IMR-90 (cell line): Measurements from ENCODE around the gene SLC25A41. TPM values are rescaled to one million over a fixed set of nuclear protein-coding genes. Genes with fewer than 3 reads are reported as not detected.

Experiments used
- ATAC-seq: fragments of 200-7000 bp; cut with Tn5 transposase; 2 replicates; pipeline ENCODE4 v1.9.1; 2020; ENCODE audit warnings: low read depth, mild to moderate bottlenecking, moderate library complexity
- BruUV-seq: library from RNA; stranded (reverse); fragments of 400-500 nt; replicated peaks from 2 replicates; lab custom pipeline; 2021; lab: Mats Ljungman, UMichigan
- CTCF ChIA-PET: fragments of 300-600 bp; formaldehyde crosslinking; extraction: SDS; loops from one replicate; lab custom pipeline; 2021; ENCODE audit warnings: antibody characterized with exemption; lab: Yijun Ruan, JAX
- POLR2A ChIA-PET: fragments of 300-600 bp; sonication (Branson Sonifier 250); formaldehyde crosslinking; loops from one replicate; lab custom pipeline; 2022; ENCODE audit warnings: antibody characterized with exemption; ENCODE audit not compliant: unreplicated experiment; lab: Charles Lee
- DNase-seq: peaks from one replicate; pipeline ENCODE4 v3.0.0; 2013
- H2AFZ ChIP-seq: replicated peaks from 2 replicates; pipeline ENCODE3; 2013; ENCODE audit warnings: low read length, mild to moderate bottlenecking; ENCODE audit not compliant: poor library complexity
- H2AK5ac ChIP-seq: 2 replicates; pipeline ENCODE4 v1.6.1; 2013; ENCODE audit warnings: low read depth, low read length, inconsistent platforms
- H2AK9ac ChIP-seq: replicated peaks from 2 replicates; pipeline ENCODE3; 2013; ENCODE audit warnings: mild to moderate bottlenecking, low read depth, low read length, moderate library complexity; ENCODE audit not compliant: poor library complexity
- H2BK120ac ChIP-seq: 2 replicates; pipeline ENCODE4 v1.6.1; 2013; ENCODE audit warnings: low read depth, low read length, inconsistent platforms
- H2BK15ac ChIP-seq: 3 replicates; pipeline ENCODE4 v1.6.1; 2013; ENCODE audit warnings: low read depth, low read length, inconsistent platforms
- H2BK20ac ChIP-seq: 2 replicates; pipeline ENCODE4 v1.6.1; 2013; ENCODE audit warnings: low read depth, mild to moderate bottlenecking, inconsistent platforms, low read length, moderate library complexity
- H2BK5ac ChIP-seq: 2 replicates; pipeline ENCODE4 v1.6.1; 2013; ENCODE audit warnings: mild to moderate bottlenecking, low read depth, low read length, inconsistent platforms; ENCODE audit not compliant: poor library complexity, severe bottlenecking
- H3K14ac ChIP-seq: replicated peaks from 2 replicates; pipeline ENCODE4 v1.6.1; 2013; ENCODE audit warnings: low read depth, low read length, inconsistent platforms
- H3K18ac ChIP-seq: 2 replicates; pipeline ENCODE4 v1.6.1; 2013; ENCODE audit warnings: low read depth, low read length, control low read depth
- H3K23ac ChIP-seq: 2 replicates; pipeline ENCODE4 v1.6.1; 2013; ENCODE audit warnings: low read depth, low read length, inconsistent platforms
- H3K27ac ChIP-seq: 2 replicates; pipeline ENCODE4 v1.5.1; 2013; ENCODE audit warnings: mild to moderate bottlenecking, control low read depth, low read length; ENCODE audit not compliant: insufficient read depth
- H3K27me3 ChIP-seq: 2 replicates; pipeline ENCODE4 v1.6.1; 2013; ENCODE audit warnings: low read length; ENCODE audit not compliant: control insufficient read depth, insufficient read depth
- H3K36me3 ChIP-seq: 2 replicates; pipeline ENCODE4 v1.6.1; 2013; ENCODE audit warnings: low read length, mixed read lengths; ENCODE audit not compliant: control insufficient read depth, insufficient read depth
- H3K4ac ChIP-seq: 2 replicates; pipeline ENCODE4 v1.6.1; 2013; ENCODE audit warnings: low read depth, low read length, inconsistent platforms
- H3K4me1 ChIP-seq: 2 replicates; pipeline ENCODE4 v1.6.1; 2013; ENCODE audit warnings: low read length, mixed read lengths; ENCODE audit not compliant: control insufficient read depth, insufficient read depth
- H3K4me2 ChIP-seq: 2 replicates; pipeline ENCODE4 v1.6.1; 2013; ENCODE audit warnings: low read depth, mild to moderate bottlenecking, control low read depth, low read length, moderate library complexity
- H3K4me3 ChIP-seq: 2 replicates; pipeline ENCODE4 v1.5.1; 2013; ENCODE audit warnings: low read depth, mild to moderate bottlenecking, control low read depth, low read length, moderate library complexity; ENCODE audit not compliant: insufficient read depth
- H3K56ac ChIP-seq: 2 replicates; pipeline ENCODE4 v1.6.1; 2013; ENCODE audit warnings: low read length, inconsistent platforms; ENCODE audit not compliant: insufficient read depth; ENCODE audit errors: extremely low read depth
- H3K79me1 ChIP-seq, 2 experiments: 2 replicates each; pipeline ENCODE4 v1.6.1; 2013; ENCODE audit warnings: low read length in 2 of 2, inconsistent platforms in 1 of 2, low read depth in 1 of 2
- H3K9ac ChIP-seq: 2 replicates; pipeline ENCODE4 v1.6.1; 2013; ENCODE audit warnings: low read depth, low read length, control low read depth
- H3K9me1 ChIP-seq: 2 replicates; pipeline ENCODE4 v1.6.1; 2013; ENCODE audit warnings: low read length, inconsistent platforms; ENCODE audit not compliant: insufficient read depth
- H3K9me3 ChIP-seq: 2 replicates; pipeline ENCODE4 v1.6.1; 2013; ENCODE audit warnings: low read length; ENCODE audit not compliant: control insufficient read depth, insufficient read depth
- H4K20me1 ChIP-seq: 2 replicates; pipeline ENCODE4 v1.6.1; 2013; ENCODE audit warnings: low read length, inconsistent platforms; ENCODE audit not compliant: insufficient read depth
- H4K5ac ChIP-seq: 2 replicates; pipeline ENCODE4 v1.6.1; 2013; ENCODE audit warnings: mild to moderate bottlenecking, low read depth, low read length, control low read depth
- H4K8ac ChIP-seq, 2 experiments: 2 replicates each; pipeline ENCODE4 v1.6.1; 2013; ENCODE audit warnings: low read depth in 2 of 2, low read length in 2 of 2, control low read depth in 1 of 2, inconsistent platforms in 1 of 2
- H4K91ac ChIP-seq: 2 replicates; pipeline ENCODE4 v1.6.1; 2013; ENCODE audit warnings: low read depth, low read length, inconsistent platforms; ENCODE audit not compliant: insufficient read depth
- BHLHE40 ChIP-seq: fragments of 150-350 bp; IDR thresholded peaks from 2 replicates; pipeline ENCODE4 v1.6.1; 2016; ENCODE audit warnings: mild to moderate bottlenecking, low read depth, low read length
- CEBPB ChIP-seq: IDR thresholded peaks from 2 replicates; pipeline ENCODE4 v1.6.1; 2012; ENCODE audit warnings: low read depth, low read length, improper control_type of control experiment
- CTCF ChIP-seq: conservative IDR thresholded peaks from 2 replicates; pipeline ENCODE4 v1.5.1; 2012; ENCODE audit warnings: mild to moderate bottlenecking, low read depth, low read length, improper control_type of control experiment
- ELK1 ChIP-seq: fragments of 150-350 bp; IDR thresholded peaks from 2 replicates; pipeline ENCODE4 v1.6.1; 2016; ENCODE audit warnings: low read depth, mild to moderate bottlenecking, low read length, moderate library complexity, borderline replicate concordance
- FOS ChIP-seq: fragments of 150-350 bp; IDR thresholded peaks from 2 replicates; pipeline ENCODE4 v1.6.1; 2016; ENCODE audit warnings: low read depth, low read length
- MAFK ChIP-seq: IDR thresholded peaks from 2 replicates; pipeline ENCODE4 v1.6.1; 2012; ENCODE audit warnings: low read depth, low read length, improper control_type of control experiment
- MXI1 ChIP-seq: IDR thresholded peaks from 2 replicates; pipeline ENCODE4 v1.6.1; 2012; ENCODE audit warnings: low read depth, mild to moderate bottlenecking, low read length, moderate library complexity, borderline replicate concordance
- NFE2L2 ChIP-seq: fragments of 150-350 bp; IDR thresholded peaks from 2 replicates; pipeline ENCODE4 v1.6.1; 2016; ENCODE audit warnings: low read depth, mild to moderate bottlenecking, low read length
- POLR2A ChIP-seq: IDR thresholded peaks from 2 replicates; pipeline ENCODE4 v1.6.1; 2012; ENCODE audit warnings: mild to moderate bottlenecking, low read depth, low read length
- RAD21 ChIP-seq: IDR thresholded peaks from 2 replicates; pipeline ENCODE4 v1.6.1; 2012; ENCODE audit warnings: low read length, improper control_type of control experiment
- RCOR1 ChIP-seq: IDR thresholded peaks from 2 replicates; pipeline ENCODE4 v1.6.1; 2012; ENCODE audit warnings: mild to moderate bottlenecking, low read length, improper control_type of control experiment; ENCODE audit not compliant: insufficient replicate concordance
- WGBS, 2 experiments: methylation state at CpG; one replicate each; pipeline versions ENCODE4 v1.1.5 to v1.1.7; 2013; ENCODE audit warnings: missing lambda C conversion rate in 2 of 2; ENCODE audit not compliant: insufficient read length in 1 of 2; ENCODE audit errors: extremely low coverage in 2 of 2; 5-methylcytosine and 5-hydroxymethylcytosine counted together
- dilution Hi-C: fragments of 300-500 bp; cut with HindIII; formaldehyde crosslinking; loops from one replicate; pipeline ENCODE4 v1.14.3; 2018; ENCODE audit warnings: low sequenced_read_pairs; ENCODE audit not compliant: unreplicated experiment
- in situ Hi-C: fragments of 300-500 bp; cut with MboI; formaldehyde crosslinking; loops from 3 replicates; pipeline ENCODE4 v1.14.3; 2019; ENCODE audit warnings: low sequenced_read_pairs, inconsistent platforms, mixed read lengths
- intact Hi-C: fragments of 100-400 bp; cut with micrococcal nuclease; formaldehyde crosslinking; loops from 2 replicates; pipeline ENCODE4 v1.10.0; 2022
- polyA plus RNA-seq, 3 experiments: library from polyadenylated mRNA; depleted of rRNA; stranded (reverse); fragments of >200 nt; gene quantifications; 2 replicates each; pipeline ENCODE4 v1.2.3, GENCODE V29; 2012; ENCODE audit warnings: low replicate concordance in 1 of 3
- total RNA-seq: library from RNA; depleted of rRNA; stranded (reverse); fragments of >200 nt; gene quantifications from 2 replicates; pipeline ENCODE4 v1.2.3, GENCODE V29; 2012

SLC25A41 gene
- total and polyA plus RNA-seq, 2 of the 4 experiments (the other 2 are of a cell fraction) = not detected

- 90% methylated on average over 4 of the region's 12 CpGs; no CpG with 5 or more reads in 1 of the 2 experiments for WGBS, 2 experiments
- Histone ChIP-seq H3K9me3 (no peaks in the 10 kb centered on the region), H3K79me1 (no peaks in the 10 kb centered on the region)
Observed at GRCh38 chr19:6412061-6412446, 21.5 kb downstream of the SLC25A41 start.

More at GRCh38 chr19:6412061-6412446, 21.5 kb downstream of the SLC25A41 start:
- Histone ChIP-seq H3K56ac (no peak overlapping the region), H2AK5ac (no peak overlapping the region), H4K20me1 (no peaks in the 10 kb centered on the region; the same call in 1 of the 2 replicates), H3K36me3 (peaks cover 37% of the 10 kb centered on the region), H2BK5ac (no peak overlapping the region), H3K4me1 (no peaks in the 10 kb centered on the region), H3K27ac (no peak overlapping the region), H3K4me2 (no peak overlapping the region), H3K4me3 (no peak overlapping the region), H3K4ac (no peak overlapping the region), H2AFZ (no peak overlapping the region), H3K9ac (no peak overlapping the region), H2AK9ac (peak overlapping the region; percentile 3), H2BK15ac (no peak overlapping the region), H2BK20ac (no peak overlapping the region), H3K14ac (no peak overlapping the region), H4K5ac (no peak overlapping the region), H3K23ac (no peak overlapping the region), H3K27me3 (no peaks in the 10 kb centered on the region), H3K9me1 (no peaks in the 10 kb centered on the region; the same call in 1 of the 2 replicates), H4K91ac (no peak overlapping the region), H4K8ac (no peak overlapping the region), H3K18ac (no peak overlapping the region), H2BK120ac (no peak overlapping the region)
- no peak for TF ChIP-seq CTCF
- TF ChIP-seq POLR2A = no peak
- TF ChIP-seq NFE2L2 = no peak
- TF ChIP-seq FOS = no peak
- no peak for TF ChIP-seq ELK1
- no peak for TF ChIP-seq BHLHE40
- no peak for TF ChIP-seq RAD21
- TF ChIP-seq MXI1 = no peak
- no peak for TF ChIP-seq CEBPB
- no peak for TF ChIP-seq RCOR1
- TF ChIP-seq MAFK = no peak
- dilution Hi-C loops = no loop called here
- DNase-seq (no peak), ATAC-seq (no peak)
- in situ Hi-C loops = no loop called here
- intact Hi-C loops = loop anchor here (10.0 kb wide), 1 partner anchor 367 kb away; no protein-coding TSS in a partner anchor
- BruUV-seq = no TSS peak
- CTCF ChIA-PET = no interaction called here
- POLR2A ChIA-PET = no interaction called here
